ENCODE data around the gene MKI67. TPM values are rescaled to one million over a fixed set of nuclear protein-coding genes. Genes with fewer than 3 reads are reported as not detected.

The MKI67 gene
- total and polyA plus RNA-seq, 2 donors (not counting 1 experiment from before 2014, with no cell fraction given), result 0.36 to 0.47 TPM

GRCh38 chr10:128124813-128125403 lies 1.3 kb downstream of the MKI67 start:
- Histone ChIP-seq H3K27ac (ENCODE audit: low read length in 2 of 2) (no peak overlapping the region), H3K4me1 (ENCODE audit: control insufficient read depth in 2 of 2, insufficient read depth in 2 of 2, low read length in 2 of 2) (peaks cover 18 to 23% of the 10 kb centered on the region in 2 donors), H3K79me2 (ENCODE audit: control insufficient read depth, insufficient read depth, low read length) (peaks cover 40% of the 10 kb centered on the region), H3K36me3 (replicated peaks in 1 of 2; ENCODE audit: control extremely low read depth in 1 of 2, control insufficient read depth in 1 of 2, extremely low read depth in 1 of 2, insufficient read depth in 2 of 2, low read length in 1 of 2) (no peaks in the 10 kb centered on the region), H2AFZ (ENCODE audit: insufficient read depth, low read depth, low read length, poor library complexity, severe bottlenecking) (peak overlapping the region; percentile 55), H3K4me2 (replicated peaks; ENCODE audit: low read depth, low read length, poor library complexity, severe bottlenecking) (peak overlapping the region; percentile 97), H3K27me3 (replicated peaks in 1 of 4; ENCODE audit: control extremely low read depth in 1 of 4, control insufficient read depth in 3 of 4, insufficient read depth in 4 of 4, low read length in 3 of 4) (peaks cover 0 to 23% (median 19%) of the 10 kb centered on the region in 4 experiments), H3K4me3 (ENCODE audit: control extremely low read depth in 1 of 5, extremely low read depth in 1 of 5, insufficient read depth in 1 of 5, low read depth in 2 of 5, low read length in 4 of 5) (peak overlapping the region in 3 of 5 experiments; percentile 73 to 96 (median 73)), H4K20me1 (ENCODE audit: control insufficient read depth, insufficient read depth, low read length, poor library complexity, severe bottlenecking) (no peaks in the 10 kb centered on the region), H3K9me3 (ENCODE audit: control extremely low read depth in 1 of 3, control insufficient read depth in 2 of 3, insufficient read depth in 1 of 3, low read length in 2 of 3) (peaks cover 0 to 1% (median 0%) of the 10 kb centered on the region in 3 donors), H3K9ac (ENCODE audit: low read length) (peak overlapping the region; percentile 83)
- 55% methylated on average over 10 of the region's 11 CpGs for whole genome bisulfite sequencing (ENCODE audit: insufficient coverage)
- ATAC-seq (ENCODE audit: low read depth) (no peak), DNase-seq (no peak)
- H3K27ac Mint-ChIP-seq, result peak overlapping the region; percentile 37
- peak overlapping the region; percentile 89 for H3K4me3 Mint-ChIP-seq
- H3K27me3 Mint-ChIP-seq, result peaks cover 27% of the 10 kb centered on the region
- peaks cover 29% of the 10 kb centered on the region for H3K4me1 Mint-ChIP-seq
- CTCF ChIA-PET, result interaction anchor here (1.3 to 2.9 kb wide), 3 partner anchors 47 to 89 kb away, joined by 3 to 7 read pairs (median 6); no protein-coding TSS in a partner anchor
- intact Hi-C loops (cut with micrococcal nuclease), result loop anchor here (1.0 to 5.0 kb wide), 2 partner anchors 56 to 1342 kb away; partner anchors contain the start of gene MGMT
- no peaks in the 10 kb centered on the region for H3K9me3 Mint-ChIP-seq (ENCODE audit: insufficient read depth)
- POLR2A ChIA-PET, result interaction anchor here (0.6 kb wide), 1 partner anchor 85 kb away, joined by 3 read pairs; no protein-coding TSS in a partner anchor
- no peak for TF ChIP-seq EZH2 (IDR thresholded peaks at IDR 0.05; ENCODE audit: borderline replicate concordance, insufficient read depth, low read depth, low read length, poor library complexity, severe bottlenecking)
- no peak for TF ChIP-seq CTCF (IDR thresholded peaks at IDR 0.05)

DNA sequence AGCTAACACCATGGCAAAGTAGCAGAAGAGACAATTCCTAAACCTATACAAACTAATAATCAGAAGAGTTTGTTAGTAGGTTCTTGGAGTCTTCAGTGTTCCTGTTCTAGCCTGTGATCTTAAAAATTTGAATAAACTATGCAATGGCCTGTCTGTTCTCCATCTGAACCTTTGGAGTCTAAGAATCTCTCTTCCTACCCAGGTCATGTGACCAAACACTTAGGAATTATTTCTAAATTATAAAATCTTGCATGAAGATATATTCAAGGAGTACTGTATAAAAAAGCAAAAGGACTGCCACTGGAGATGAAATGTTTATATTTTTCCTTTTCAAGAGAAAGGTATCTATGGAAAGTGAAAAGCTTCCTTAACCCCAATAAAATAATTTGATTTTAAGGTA lies 2.4 kb downstream of the MKI67 start:
- intact Hi-C loops (cut with micrococcal nuclease), result loop anchor here (1.0 kb wide), 1 partner anchor 55 kb away; no protein-coding TSS in a partner anchor
- peaks cover 29% of the 10 kb centered on the region for H3K4me1 Mint-ChIP-seq
- ChIA-PET CTCF (interaction anchor here (1.0 to 2.9 kb wide), 5 partner anchors 10 to 88 kb away, joined by 3 to 7 read pairs (median 4); no protein-coding TSS in a partner anchor), POLR2A (no interaction called here)
- H3K36me3 ChIP-seq (replicated peaks in 1 of 2; ENCODE audit: control extremely low read depth in 1 of 2, control insufficient read depth in 1 of 2, extremely low read depth in 1 of 2, insufficient read depth in 2 of 2, low read length in 1 of 2), result no peaks in the 10 kb centered on the region
- TF ChIP-seq CTCF (IDR thresholded peaks at IDR 0.05) (no peak), EZH2 (IDR thresholded peaks at IDR 0.05; ENCODE audit: borderline replicate concordance, insufficient read depth, low read depth, low read length, poor library complexity, severe bottlenecking) (no peak)
- peaks cover 0 to 1% (median 0%) of the 10 kb centered on the region in 3 donors for H3K9me3 ChIP-seq (ENCODE audit: control extremely low read depth in 1 of 3, control insufficient read depth in 2 of 3, insufficient read depth in 1 of 3, low read length in 2 of 3)
- H3K9ac ChIP-seq (ENCODE audit: low read length), result no peak overlapping the region
- H3K4me3 Mint-ChIP-seq, result no peak overlapping the region
- H2AFZ ChIP-seq (ENCODE audit: insufficient read depth, low read depth, low read length, poor library complexity, severe bottlenecking), result no peak overlapping the region
- H3K4me1 ChIP-seq (ENCODE audit: control insufficient read depth in 2 of 2, insufficient read depth in 2 of 2, low read length in 2 of 2), result peaks cover 18 to 23% of the 10 kb centered on the region in 2 donors
- no peak overlapping the region for H3K27ac ChIP-seq (ENCODE audit: low read length in 2 of 2)
- DNase-seq (no peak), ATAC-seq (ENCODE audit: low read depth) (no peak)
- H3K27me3 Mint-ChIP-seq, result peaks cover 27% of the 10 kb centered on the region
- H3K4me3 ChIP-seq (ENCODE audit: control extremely low read depth in 1 of 5, extremely low read depth in 1 of 5, insufficient read depth in 1 of 5, low read depth in 2 of 5, low read length in 4 of 5), result no peak overlapping the region
- peaks cover 46% of the 10 kb centered on the region for H3K79me2 ChIP-seq (ENCODE audit: control insufficient read depth, insufficient read depth, low read length)
- no peaks in the 10 kb centered on the region for H3K9me3 Mint-ChIP-seq (ENCODE audit: insufficient read depth)
- no peaks in the 10 kb centered on the region for H4K20me1 ChIP-seq (ENCODE audit: control insufficient read depth, insufficient read depth, low read length, poor library complexity, severe bottlenecking)
- peaks cover 0 to 23% (median 19%) of the 10 kb centered on the region in 4 experiments for H3K27me3 ChIP-seq (replicated peaks in 1 of 4; ENCODE audit: control extremely low read depth in 1 of 4, control insufficient read depth in 3 of 4, insufficient read depth in 4 of 4, low read length in 3 of 4)
- no peak overlapping the region for H3K27ac Mint-ChIP-seq
- H3K4me2 ChIP-seq (replicated peaks; ENCODE audit: low read depth, low read length, poor library complexity, severe bottlenecking), result no peak overlapping the region

All from B cell (primary cell).